OCI-LY1 (cell line): Measurements from ENCODE around the gene TOR1AIP1.

Source experiments
- H2AFZ ChIP-seq: fragments of 200-600 bp; sonication (generic), shearing (Covaris generic); 2 replicates; pipeline ENCODE4 v1.6.0; 2014; ENCODE audit warnings: antibody characterized with exemption, mild to moderate bottlenecking, low read length
- H3F3A ChIP-seq: fragments of 200-600 bp; sonication (generic), shearing (Covaris generic); 2 replicates; pipeline ENCODE4 v1.6.0; 2014; ENCODE audit warnings: mild to moderate bottlenecking, antibody characterized with exemption, low read length, moderate library complexity; ENCODE audit not compliant: insufficient read depth
- H3K27ac ChIP-seq: fragments of 200-600 bp; sonication (generic); 2 replicates; pipeline ENCODE4 v1.5.1; 2014; ENCODE audit warnings: low read length, mixed run types, mild to moderate bottlenecking, low read depth; ENCODE audit not compliant: poor library complexity, severe bottlenecking
- H3K27me3 ChIP-seq: fragments of 200-600 bp; sonication (generic); 2 replicates; pipeline ENCODE4 v1.6.0; 2014; ENCODE audit warnings: antibody characterized with exemption, mild to moderate bottlenecking, low read length, moderate library complexity; ENCODE audit not compliant: insufficient read depth
- H3K36me3 ChIP-seq: fragments of 200-600 bp; sonication (generic); 2 replicates; pipeline ENCODE4 v1.6.1; 2014; ENCODE audit warnings: mild to moderate bottlenecking, antibody characterized with exemption, low read length, moderate library complexity, mixed read lengths; ENCODE audit not compliant: insufficient read depth
- H3K4me1 ChIP-seq: fragments of 200-600 bp; sonication (generic); 2 replicates; pipeline ENCODE4 v1.5.1; 2014; ENCODE audit warnings: mild to moderate bottlenecking, low read length, moderate library complexity; ENCODE audit not compliant: insufficient read depth, severe bottlenecking
- H3K4me2 ChIP-seq: fragments of 200-600 bp; sonication (generic), shearing (Covaris generic); 2 replicates; pipeline ENCODE4 v1.6.1; 2014; ENCODE audit warnings: low read length
- H3K4me3 ChIP-seq: fragments of 200-600 bp; sonication (generic); 2 replicates; pipeline ENCODE4 v1.5.1; 2014; ENCODE audit warnings: low read length, low read depth, mild to moderate bottlenecking, mixed read lengths; ENCODE audit not compliant: poor library complexity, severe bottlenecking
- H3K79me2 ChIP-seq: fragments of 200-600 bp; shearing (Covaris generic); 2 replicates; pipeline ENCODE4 v1.6.1; 2016; ENCODE audit warnings: mixed run types, low read length, mixed read lengths; ENCODE audit not compliant: insufficient read depth
- H3K9ac ChIP-seq: fragments of 200-600 bp; sonication (generic), shearing (Covaris generic); 2 replicates; pipeline ENCODE4 v1.6.1; 2014; ENCODE audit warnings: mild to moderate bottlenecking, low read length, mixed read lengths
- H3K9me2 ChIP-seq: fragments of 200-600 bp; sonication (generic), shearing (Covaris generic); 2 replicates; pipeline ENCODE4 v1.6.1; 2014; ENCODE audit warnings: low read depth, mild to moderate bottlenecking, low read length, mixed read lengths
- H3K9me3 ChIP-seq: fragments of 200-600 bp; shearing (Covaris generic); 2 replicates; pipeline ENCODE4 v1.6.1; 2014; ENCODE audit warnings: low read length, mixed read lengths
- H4K20me1 ChIP-seq: fragments of 200-600 bp; sonication (generic), shearing (Covaris generic); 2 replicates; pipeline ENCODE4 v1.6.0; 2016; ENCODE audit warnings: mild to moderate bottlenecking, low read length; ENCODE audit not compliant: insufficient read depth
- EZH2 ChIP-seq: fragments of 200-600 bp; sonication (generic), shearing (Covaris generic); IDR thresholded peaks from 2 replicates; pipeline ENCODE4 v1.8.0; 2017; ENCODE audit warnings: borderline replicate concordance, mixed run types, mild to moderate bottlenecking, antibody characterized with exemption, low read length, moderate library complexity, mixed read lengths
- TF ChIP-seq, protein P1 (sequence below): fragments of 200-600 bp; sonication (generic), shearing (Covaris generic); IDR thresholded peaks from 2 replicates; pipeline ENCODE4 v1.5.1; 2017; ENCODE audit warnings: mild to moderate bottlenecking, antibody characterized with exemption, low read length, moderate library complexity, mixed read lengths

Gene TOR1AIP1

GRCh38 chr1:179929955-179930798, 48.1 kb downstream of the TOR1AIP1 start:
- H3K4me3 ChIP-seq: no peak overlapping the region
- H3K9ac ChIP-seq: no peak overlapping the region
- no peaks in the 10 kb centered on the region for H3K36me3 ChIP-seq
- no peaks in the 10 kb centered on the region for H3K9me2 ChIP-seq
- no peak overlapping the region for H3K4me2 ChIP-seq
- H3K79me2 ChIP-seq: no peaks in the 10 kb centered on the region
- no peaks in the 10 kb centered on the region for H4K20me1 ChIP-seq
- H3K9me3 ChIP-seq: no peaks in the 10 kb centered on the region
- no peaks in the 10 kb centered on the region for H3F3A ChIP-seq
- 0 out of 2 replicates have a peak overlapping the region, but pooled peaks have one; percentile 21 for H2AFZ ChIP-seq
- TF ChIP-seq, protein P1, sequence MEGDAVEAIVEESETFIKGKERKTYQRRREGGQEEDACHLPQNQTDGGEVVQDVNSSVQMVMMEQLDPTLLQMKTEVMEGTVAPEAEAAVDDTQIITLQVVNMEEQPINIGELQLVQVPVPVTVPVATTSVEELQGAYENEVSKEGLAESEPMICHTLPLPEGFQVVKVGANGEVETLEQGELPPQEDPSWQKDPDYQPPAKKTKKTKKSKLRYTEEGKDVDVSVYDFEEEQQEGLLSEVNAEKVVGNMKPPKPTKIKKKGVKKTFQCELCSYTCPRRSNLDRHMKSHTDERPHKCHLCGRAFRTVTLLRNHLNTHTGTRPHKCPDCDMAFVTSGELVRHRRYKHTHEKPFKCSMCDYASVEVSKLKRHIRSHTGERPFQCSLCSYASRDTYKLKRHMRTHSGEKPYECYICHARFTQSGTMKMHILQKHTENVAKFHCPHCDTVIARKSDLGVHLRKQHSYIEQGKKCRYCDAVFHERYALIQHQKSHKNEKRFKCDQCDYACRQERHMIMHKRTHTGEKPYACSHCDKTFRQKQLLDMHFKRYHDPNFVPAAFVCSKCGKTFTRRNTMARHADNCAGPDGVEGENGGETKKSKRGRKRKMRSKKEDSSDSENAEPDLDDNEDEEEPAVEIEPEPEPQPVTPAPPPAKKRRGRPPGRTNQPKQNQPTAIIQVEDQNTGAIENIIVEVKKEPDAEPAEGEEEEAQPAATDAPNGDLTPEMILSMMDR: no peak
- TF ChIP-seq EZH2: no peak
- H3K4me1 ChIP-seq: no peaks in the 10 kb centered on the region
- H3K27me3 ChIP-seq: no peaks in the 10 kb centered on the region
- no peak overlapping the region for H3K27ac ChIP-seq

- Histone ChIP-seq H3K9ac (no peak overlapping the region), H3K27me3 (no peaks in the 10 kb centered on the region), H2AFZ (no peak overlapping the region), H3K36me3 (no peaks in the 10 kb centered on the region), H4K20me1 (no peaks in the 10 kb centered on the region), H3K4me1 (no peaks in the 10 kb centered on the region), H3F3A (no peaks in the 10 kb centered on the region), H3K4me3 (no peak overlapping the region), H3K9me2 (no peaks in the 10 kb centered on the region), H3K9me3 (no peaks in the 10 kb centered on the region), H3K27ac (no peak overlapping the region), H3K79me2 (no peaks in the 10 kb centered on the region), H3K4me2 (no peak overlapping the region)
- no peak for TF ChIP-seq EZH2
- TF ChIP-seq, protein P1: no peak
Observed at GRCh38 chr1:179930867-179931266, 48.8 kb downstream of the TOR1AIP1 start.

- H3K27me3 ChIP-seq: no peaks in the 10 kb centered on the region
- H3K9ac ChIP-seq: no peak overlapping the region
- no peak overlapping the region for H2AFZ ChIP-seq
Observed at GRCh38 chr1:179933219-179933618, 51.1 kb downstream of the TOR1AIP1 start.

More at GRCh38 chr1:179933219-179933618, 51.1 kb downstream of the TOR1AIP1 start:
- Histone ChIP-seq H3K36me3 (no peaks in the 10 kb centered on the region), H3F3A (no peaks in the 10 kb centered on the region), H4K20me1 (no peaks in the 10 kb centered on the region), H3K4me2 (no peak overlapping the region), H3K79me2 (no peaks in the 10 kb centered on the region), H3K27ac (no peak overlapping the region), H3K4me3 (no peak overlapping the region), H3K9me3 (no peaks in the 10 kb centered on the region), H3K4me1 (no peaks in the 10 kb centered on the region), H3K9me2 (no peaks in the 10 kb centered on the region)
- TF ChIP-seq, protein P1: no peak
- no peak for TF ChIP-seq EZH2
